ENCODE measurements around the gene GTF2F2. TPM values are rescaled to one million over a fixed set of nuclear protein-coding genes. Genes with fewer than 3 reads are reported as not detected.
"Not testable (repeated sequence)": the region's sequence is repeated elsewhere in the genome, so short reads cannot be mapped to it uniquely, and the experiment has no call there.

The GTF2F2 gene
- total RNA-seq, 1 donor: 19.9 TPM

DNA sequence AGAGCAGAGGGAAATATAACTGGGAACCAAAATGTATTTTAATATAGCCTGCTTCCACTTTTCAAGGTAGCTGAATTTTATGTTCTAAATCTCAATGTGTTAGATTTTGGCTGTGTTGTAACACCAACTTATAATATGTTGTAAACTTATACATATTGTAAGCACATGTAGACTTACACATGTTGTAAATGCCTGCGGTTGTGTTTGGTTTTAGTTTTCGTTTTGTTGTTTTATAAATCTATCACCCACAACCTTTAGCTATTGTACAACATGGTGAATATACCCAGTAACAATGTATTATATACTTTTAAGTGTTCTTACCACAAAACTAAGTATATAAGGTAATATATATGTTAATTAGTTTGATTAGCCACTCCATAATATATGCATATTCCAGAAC, 65.0 kb downstream of the GTF2F2 start:
- no peak overlapping the region for H3K27ac ChIP-seq (ENCODE audit: low read depth, low read length)
- TF ChIP-seq, protein P1, sequence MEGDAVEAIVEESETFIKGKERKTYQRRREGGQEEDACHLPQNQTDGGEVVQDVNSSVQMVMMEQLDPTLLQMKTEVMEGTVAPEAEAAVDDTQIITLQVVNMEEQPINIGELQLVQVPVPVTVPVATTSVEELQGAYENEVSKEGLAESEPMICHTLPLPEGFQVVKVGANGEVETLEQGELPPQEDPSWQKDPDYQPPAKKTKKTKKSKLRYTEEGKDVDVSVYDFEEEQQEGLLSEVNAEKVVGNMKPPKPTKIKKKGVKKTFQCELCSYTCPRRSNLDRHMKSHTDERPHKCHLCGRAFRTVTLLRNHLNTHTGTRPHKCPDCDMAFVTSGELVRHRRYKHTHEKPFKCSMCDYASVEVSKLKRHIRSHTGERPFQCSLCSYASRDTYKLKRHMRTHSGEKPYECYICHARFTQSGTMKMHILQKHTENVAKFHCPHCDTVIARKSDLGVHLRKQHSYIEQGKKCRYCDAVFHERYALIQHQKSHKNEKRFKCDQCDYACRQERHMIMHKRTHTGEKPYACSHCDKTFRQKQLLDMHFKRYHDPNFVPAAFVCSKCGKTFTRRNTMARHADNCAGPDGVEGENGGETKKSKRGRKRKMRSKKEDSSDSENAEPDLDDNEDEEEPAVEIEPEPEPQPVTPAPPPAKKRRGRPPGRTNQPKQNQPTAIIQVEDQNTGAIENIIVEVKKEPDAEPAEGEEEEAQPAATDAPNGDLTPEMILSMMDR (IDR thresholded peaks at IDR 0.05; ENCODE audit: extremely low read depth, low read depth, low read length): no peak
- DNase-seq (ENCODE audit: insufficient read length, low spot score, missing footprints): no peak

DNA sequence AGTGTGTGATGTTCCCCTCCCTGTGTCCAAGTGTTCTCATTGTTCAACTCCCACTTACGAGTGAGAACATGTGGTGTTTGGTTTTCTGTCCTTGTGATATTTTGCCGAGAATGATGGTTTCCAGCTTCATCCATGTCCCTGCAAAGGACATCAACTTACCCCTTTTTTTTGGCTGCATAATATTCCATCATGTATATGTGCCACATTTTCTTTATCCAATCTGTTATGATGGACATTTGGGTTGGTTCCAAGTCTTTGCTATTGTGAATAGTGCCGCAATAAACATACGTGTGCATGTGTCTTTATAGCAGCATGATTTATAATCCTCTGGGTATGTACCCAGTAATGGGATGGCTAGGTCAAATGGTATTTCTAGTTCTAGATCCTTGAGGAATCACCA, 68.8 kb downstream of the GTF2F2 start:
- H3K4me1 ChIP-seq (ENCODE audit: insufficient read depth, low read length): peaks cover 14% of the 10 kb centered on the region
- DNase-seq (ENCODE audit: insufficient read length, low spot score, missing footprints); H3K27me3 ChIP-seq (ENCODE audit: insufficient read depth, low read length); H3K36me3 ChIP-seq (ENCODE audit: insufficient read depth, low read length); H4K20me1 ChIP-seq (ENCODE audit: insufficient read depth, low read length); H3K9me3 ChIP-seq (ENCODE audit: low read depth, low read length); H2AFZ ChIP-seq (ENCODE audit: low read length); H3K27ac ChIP-seq (ENCODE audit: low read depth, low read length); H3K79me2 ChIP-seq (ENCODE audit: insufficient read depth, low read length); H3K4me3 ChIP-seq (ENCODE audit: insufficient read depth, low read length); H3K4me2 ChIP-seq (ENCODE audit: insufficient read depth, low read length): not testable (repeated sequence)

More for the DNA sequence above, 65.0 kb downstream of the GTF2F2 start:
- Histone ChIP-seq H3K36me3 (ENCODE audit: insufficient read depth, low read length) (no peaks in the 10 kb centered on the region), H2AFZ (ENCODE audit: low read length) (no peak overlapping the region), H3K27me3 (ENCODE audit: insufficient read depth, low read length) (no peaks in the 10 kb centered on the region), H3K79me2 (ENCODE audit: insufficient read depth, low read length) (peaks cover 7% of the 10 kb centered on the region), H4K20me1 (ENCODE audit: insufficient read depth, low read length) (no peaks in the 10 kb centered on the region), H3K4me3 (ENCODE audit: insufficient read depth, low read length) (no peak overlapping the region), H3K9me3 (ENCODE audit: low read depth, low read length) (no peaks in the 10 kb centered on the region), H3K4me1 (ENCODE audit: insufficient read depth, low read length) (peaks cover 10% of the 10 kb centered on the region), H3K4me2 (ENCODE audit: insufficient read depth, low read length) (no peak overlapping the region)

DNA sequence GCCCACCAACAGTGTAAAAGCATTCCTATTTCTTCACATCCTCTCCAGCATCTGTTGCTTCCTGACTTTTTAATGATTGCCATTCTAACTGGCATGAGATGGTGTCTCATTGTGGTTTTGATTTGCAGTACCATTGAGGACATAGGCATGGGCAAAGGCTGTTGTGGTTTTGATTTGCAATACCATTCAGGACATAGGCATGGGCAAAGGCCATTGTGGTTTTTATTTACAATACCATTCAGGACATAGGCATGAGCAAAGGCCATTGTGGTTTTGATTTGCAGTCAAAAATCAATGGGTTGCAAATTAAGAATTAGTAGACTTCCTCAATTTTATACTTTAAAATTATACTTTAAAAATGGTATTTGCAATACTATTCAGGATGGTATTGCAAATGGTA, 69.2 kb downstream of the GTF2F2 start:
- peaks cover 14% of the 10 kb centered on the region for H3K4me1 ChIP-seq (ENCODE audit: insufficient read depth, low read length)
- not testable (repeated sequence) for H3K4me3 ChIP-seq (ENCODE audit: insufficient read depth, low read length); H4K20me1 ChIP-seq (ENCODE audit: insufficient read depth, low read length); H3K4me2 ChIP-seq (ENCODE audit: insufficient read depth, low read length); DNase-seq (ENCODE audit: insufficient read length, low spot score, missing footprints); H3K27ac ChIP-seq (ENCODE audit: low read depth, low read length); H2AFZ ChIP-seq (ENCODE audit: low read length); H3K79me2 ChIP-seq (ENCODE audit: insufficient read depth, low read length); H3K9me3 ChIP-seq (ENCODE audit: low read depth, low read length); H3K36me3 ChIP-seq (ENCODE audit: insufficient read depth, low read length); H3K27me3 ChIP-seq (ENCODE audit: insufficient read depth, low read length)

DNA sequence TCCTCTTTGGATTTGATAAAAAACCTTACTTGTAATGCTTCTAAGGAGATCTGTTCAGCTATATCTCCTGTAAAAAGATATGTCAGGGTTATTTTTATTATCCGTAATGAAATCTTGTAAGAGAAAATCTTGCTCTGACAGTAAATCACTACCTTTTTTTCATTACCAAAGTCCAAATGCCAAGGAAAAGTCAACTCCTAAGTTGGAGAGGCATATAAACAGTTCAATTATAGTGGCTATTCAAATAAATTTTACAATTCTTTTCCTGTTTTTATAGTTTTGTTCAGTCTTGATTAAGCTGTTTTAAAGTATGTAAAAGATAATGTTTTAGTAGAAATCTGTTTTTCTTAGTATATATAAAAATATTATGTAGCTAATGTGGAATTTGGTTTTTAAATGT, 71.6 kb downstream of the GTF2F2 start:
- Histone ChIP-seq H3K27me3 (ENCODE audit: insufficient read depth, low read length) (no peaks in the 10 kb centered on the region), H3K4me1 (ENCODE audit: insufficient read depth, low read length) (peaks cover 32% of the 10 kb centered on the region), H3K79me2 (ENCODE audit: insufficient read depth, low read length) (peaks cover 6% of the 10 kb centered on the region), H3K4me2 (ENCODE audit: insufficient read depth, low read length) (no peak overlapping the region), H3K27ac (ENCODE audit: low read depth, low read length) (no peak overlapping the region), H2AFZ (ENCODE audit: low read length) (no peak overlapping the region), H3K36me3 (ENCODE audit: insufficient read depth, low read length) (no peaks in the 10 kb centered on the region), H3K9me3 (ENCODE audit: low read depth, low read length) (no peaks in the 10 kb centered on the region), H3K4me3 (ENCODE audit: insufficient read depth, low read length) (no peak overlapping the region), H4K20me1 (ENCODE audit: insufficient read depth, low read length) (no peaks in the 10 kb centered on the region)
- no peak for DNase-seq (ENCODE audit: insufficient read length, low spot score, missing footprints)
- TF ChIP-seq, protein P1 (IDR thresholded peaks at IDR 0.05; ENCODE audit: extremely low read depth, low read depth, low read length): no peak

DNA sequence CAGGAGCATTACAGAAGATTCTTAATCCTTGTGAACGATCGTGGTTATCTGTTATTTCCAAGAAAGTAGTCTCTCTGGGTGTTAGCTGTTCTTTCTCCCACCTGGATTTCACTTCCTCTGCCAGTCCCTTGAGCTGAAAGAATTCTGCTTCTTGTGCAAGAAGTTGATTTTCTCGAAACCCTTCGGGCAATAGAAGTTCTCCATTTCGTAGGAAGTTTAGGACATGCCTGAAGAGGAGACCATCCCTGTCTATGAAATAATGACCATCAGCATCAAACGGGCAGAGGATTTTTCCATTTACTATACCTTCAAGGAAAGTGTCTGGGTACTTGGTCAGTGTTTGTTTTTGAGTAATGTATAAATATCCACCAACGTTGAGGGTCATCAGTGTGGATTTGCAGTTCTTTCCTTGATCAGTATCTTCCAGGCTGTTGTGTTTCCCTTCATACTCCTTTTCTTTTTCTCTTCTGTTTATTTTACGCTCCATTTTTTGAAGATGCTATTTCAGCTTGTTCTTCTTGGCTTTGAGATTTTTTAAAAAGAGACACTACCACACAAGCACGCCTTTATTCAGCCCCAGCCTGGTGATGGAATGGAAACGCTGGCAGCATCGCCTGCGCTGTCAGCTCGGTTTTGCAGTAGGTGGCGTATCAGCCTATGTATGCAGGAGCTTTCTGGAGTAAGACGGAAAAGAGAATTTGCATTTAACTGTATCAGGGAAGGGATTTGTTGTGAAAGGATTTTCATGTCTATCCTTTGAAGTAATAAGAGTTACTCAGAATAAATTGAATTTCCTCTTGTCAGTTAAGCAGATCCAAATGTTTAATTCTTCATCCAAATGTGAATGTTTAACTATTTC, 74.0 kb downstream of the GTF2F2 start:
- no peak overlapping the region for H3K4me3 ChIP-seq (ENCODE audit: insufficient read depth, low read length)
- H3K27me3 ChIP-seq (ENCODE audit: insufficient read depth, low read length): no peaks in the 10 kb centered on the region
- no peak overlapping the region for H2AFZ ChIP-seq (ENCODE audit: low read length)
- peak overlapping the region; percentile 16 for H3K4me2 ChIP-seq (ENCODE audit: insufficient read depth, low read length)
- H3K79me2 ChIP-seq (ENCODE audit: insufficient read depth, low read length): peaks cover 18% of the 10 kb centered on the region
- H3K27ac ChIP-seq (ENCODE audit: low read depth, low read length): no peak overlapping the region
- DNase-seq (ENCODE audit: insufficient read length, low spot score, missing footprints): no peak
- peaks cover 34% of the 10 kb centered on the region for H3K4me1 ChIP-seq (ENCODE audit: insufficient read depth, low read length)
- H4K20me1 ChIP-seq (ENCODE audit: insufficient read depth, low read length): no peaks in the 10 kb centered on the region
- TF ChIP-seq, protein P1 (IDR thresholded peaks at IDR 0.05; ENCODE audit: extremely low read depth, low read depth, low read length): peak; percentile 52
- no peaks in the 10 kb centered on the region for H3K9me3 ChIP-seq (ENCODE audit: low read depth, low read length)
- H3K36me3 ChIP-seq (ENCODE audit: insufficient read depth, low read length): no peaks in the 10 kb centered on the region
